ENCODE results near the gene MRGPRE.

Gene MRGPRE

DNA sequence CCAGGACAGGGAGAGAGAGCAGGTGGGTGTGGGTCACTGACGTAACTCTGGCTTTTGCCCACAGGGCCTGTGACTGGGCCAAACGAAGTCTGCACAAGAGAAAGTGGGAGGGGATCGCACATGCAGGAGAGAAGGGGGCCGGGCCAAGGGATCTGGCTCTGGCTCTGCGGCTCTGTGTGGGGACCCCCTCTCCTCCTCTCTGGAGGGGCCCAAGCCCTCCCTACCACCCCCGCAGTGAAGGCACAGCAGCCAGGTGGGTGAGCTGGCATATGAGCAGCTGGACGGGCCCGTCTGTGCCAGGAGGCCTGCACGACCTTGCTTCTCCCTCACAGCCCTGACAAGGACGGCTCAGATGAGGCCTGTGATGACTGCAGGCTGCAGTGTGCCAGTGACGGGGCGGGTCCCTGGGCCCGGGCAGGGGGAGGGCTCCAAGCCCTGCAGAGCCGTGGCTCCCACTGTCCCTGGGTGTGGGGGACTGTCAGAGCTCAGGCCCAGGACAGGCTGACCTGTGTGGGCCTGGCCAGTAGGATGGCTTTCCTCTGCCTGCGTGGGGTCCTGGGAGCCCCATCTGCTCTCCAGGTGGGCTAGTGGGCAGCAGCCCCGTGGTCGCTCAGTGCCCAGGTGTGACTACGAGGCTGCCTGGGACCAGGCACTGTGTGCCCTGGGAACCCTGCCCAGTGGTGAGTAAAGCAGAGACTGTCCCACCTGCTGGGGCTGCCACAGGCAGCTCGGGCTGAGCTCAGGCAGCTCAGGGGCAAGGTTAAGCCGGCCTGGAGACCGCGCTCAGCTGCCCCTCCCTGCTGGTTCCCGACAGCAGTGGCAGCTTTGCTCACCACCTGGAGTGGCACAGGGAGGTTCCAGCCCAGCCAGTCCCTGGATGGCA, 35.8 kb downstream of the MRGPRE start:
- no peak for DNase-seq

DNA sequence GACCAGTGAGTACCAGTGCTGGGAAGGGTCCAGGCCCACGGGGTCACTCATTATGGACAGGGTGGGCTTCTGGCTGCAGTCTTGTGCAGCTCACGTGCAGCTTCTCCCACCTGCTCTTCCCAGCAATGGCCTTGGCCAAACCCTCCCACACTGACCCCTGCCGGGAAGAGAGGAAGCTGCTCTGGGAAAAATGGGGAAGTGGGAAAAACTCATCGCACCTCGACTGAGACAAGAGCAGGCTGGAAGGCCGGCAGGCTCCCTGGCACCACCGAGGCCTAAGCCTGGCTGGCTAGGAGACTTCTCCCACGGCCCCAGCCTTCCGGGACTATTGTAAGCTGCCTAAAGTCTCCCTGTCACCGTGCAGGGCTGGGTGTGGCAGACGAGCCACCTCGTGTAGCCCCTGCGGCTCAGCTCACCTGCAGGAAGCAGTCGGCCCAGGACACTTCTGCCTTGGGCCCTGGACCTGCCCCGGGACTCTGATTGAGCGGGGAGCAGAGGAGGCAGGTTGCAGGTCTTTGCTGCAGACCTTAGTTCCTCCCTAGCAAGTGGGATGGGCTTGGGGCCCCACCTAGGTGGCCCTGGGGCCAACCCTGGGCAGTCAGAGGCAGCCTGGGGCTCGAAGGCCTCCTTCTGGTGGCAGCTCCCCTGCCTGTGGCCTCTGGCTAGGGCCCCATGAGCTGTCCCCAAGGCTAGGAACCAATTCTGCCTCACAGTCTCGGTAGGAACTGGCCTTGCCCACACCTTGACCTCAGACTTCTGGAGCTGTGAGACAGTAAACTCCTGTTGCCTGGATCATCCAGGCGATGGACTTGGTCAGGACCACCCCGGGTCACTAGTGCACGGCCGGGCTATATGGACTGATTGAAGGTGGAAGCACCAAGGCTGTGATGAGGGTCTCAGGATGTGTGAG, 36.7 kb downstream of the MRGPRE start:
- DNase-seq, result peak in 1 of 2 experiments; percentile 1

DNA sequence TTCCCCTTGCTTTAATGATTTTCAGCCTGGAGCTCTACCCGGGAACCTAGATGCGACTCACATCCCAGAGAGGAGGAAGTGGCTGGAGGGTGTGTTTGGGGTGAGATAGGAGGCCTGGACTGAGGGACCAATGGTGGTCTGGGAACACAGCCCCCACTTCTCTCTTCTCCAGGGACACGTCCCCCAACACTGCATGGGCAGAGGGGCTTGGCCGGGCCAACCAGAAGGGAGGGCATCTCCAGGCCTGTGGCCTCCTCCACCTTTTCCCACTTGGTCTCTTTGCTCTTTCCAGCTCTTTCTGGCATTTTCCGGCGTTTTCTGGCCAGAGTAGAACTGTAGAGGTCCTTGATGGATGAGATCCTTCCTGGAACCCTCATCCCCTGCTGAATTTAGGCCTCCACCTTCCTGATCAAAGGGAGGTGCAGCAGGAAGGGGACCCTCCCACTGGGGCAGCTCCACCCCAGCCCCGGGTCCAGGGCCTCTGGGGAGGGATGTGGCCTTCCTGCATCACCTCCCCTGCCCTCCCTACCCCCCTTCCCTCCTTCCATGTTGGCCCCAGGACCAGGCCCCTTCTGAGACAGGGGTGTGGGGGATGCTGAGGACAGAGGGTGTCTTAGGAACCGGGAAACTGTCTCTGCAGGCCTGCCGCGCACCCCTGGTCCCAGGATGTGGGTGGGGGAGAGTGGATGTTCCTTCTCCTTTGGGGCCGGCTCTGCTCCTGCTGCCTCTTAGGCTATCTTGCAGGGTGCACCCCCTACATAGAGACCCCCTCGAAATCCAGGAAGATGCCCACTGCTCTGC, 38.0 kb downstream of the MRGPRE start:
- no peak for DNase-seq

DNA sequence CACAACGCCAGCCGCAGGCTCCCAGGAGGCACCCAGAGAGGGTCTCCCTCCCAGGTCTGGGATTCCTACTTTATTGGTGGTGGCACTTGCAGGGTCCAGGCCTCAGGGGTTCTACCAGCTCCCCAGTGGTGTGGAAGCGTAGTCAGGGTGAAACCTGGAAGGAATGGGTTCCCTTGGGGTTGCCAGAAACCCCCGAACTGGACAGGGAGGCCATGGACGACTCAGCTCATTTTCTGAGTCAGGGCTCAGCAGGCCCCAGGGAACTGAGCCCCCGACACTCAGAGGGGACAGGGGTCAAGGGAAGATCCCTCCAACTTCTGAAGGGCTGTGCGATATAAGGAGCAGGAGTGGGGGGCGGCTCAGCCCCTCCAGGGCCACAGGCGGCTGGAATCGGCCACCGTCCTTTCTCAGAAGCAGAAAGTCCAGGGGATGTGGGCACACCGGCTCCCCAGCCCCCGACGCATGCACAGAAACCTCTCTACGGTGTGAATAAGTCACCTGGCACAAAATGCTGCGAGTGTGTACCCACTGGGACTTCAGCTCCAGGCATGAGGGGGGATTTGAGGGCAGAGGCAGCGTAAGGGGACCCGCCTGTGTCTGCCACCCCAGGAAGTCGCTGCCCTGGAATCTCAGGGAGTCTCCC, 38.7 kb downstream of the MRGPRE start:
- no peak for DNase-seq

DNA sequence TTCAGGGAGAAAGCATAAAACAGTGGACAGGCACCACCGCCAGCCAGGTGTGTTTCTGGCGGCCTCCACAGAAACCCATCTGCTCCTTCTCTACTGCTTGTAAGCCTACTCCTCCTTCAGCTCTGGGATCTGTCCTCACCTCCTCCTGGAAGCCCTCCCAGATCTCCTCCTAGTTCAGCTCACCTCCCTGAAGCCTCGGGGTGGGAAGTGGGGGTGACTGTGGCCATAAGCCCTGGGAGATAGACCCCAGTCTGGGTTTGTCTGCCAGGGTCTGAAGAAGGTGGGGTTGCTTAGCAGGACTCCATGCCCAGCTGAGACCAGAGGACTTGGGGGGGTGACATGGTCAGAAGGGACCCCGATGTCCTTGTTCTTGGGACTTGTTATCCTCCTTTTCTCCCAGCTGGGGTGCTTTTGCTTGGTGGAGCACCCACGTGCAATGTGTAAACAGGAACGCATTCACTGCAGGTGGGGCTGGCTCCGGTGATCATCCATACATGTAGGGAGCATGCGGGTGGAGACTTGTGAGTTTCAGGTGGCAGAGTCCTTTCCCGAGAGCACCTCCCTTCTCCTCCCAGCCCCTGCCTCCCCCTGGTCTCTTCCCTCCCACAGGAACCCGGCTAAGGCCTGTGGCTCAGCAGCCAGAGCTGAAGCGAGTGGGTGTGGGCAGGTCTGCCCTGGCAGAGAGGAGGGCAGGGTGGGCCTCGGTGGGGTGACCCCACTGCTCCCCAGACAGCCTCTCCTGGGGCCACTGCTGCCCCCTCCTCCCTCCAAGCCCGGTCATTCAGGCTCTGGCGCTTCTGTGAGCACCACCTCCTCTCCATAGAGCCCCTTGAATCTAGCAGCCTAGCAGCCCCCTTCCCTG, 39.5 kb downstream of the MRGPRE start:
- DNase-seq, result no peak

DNA sequence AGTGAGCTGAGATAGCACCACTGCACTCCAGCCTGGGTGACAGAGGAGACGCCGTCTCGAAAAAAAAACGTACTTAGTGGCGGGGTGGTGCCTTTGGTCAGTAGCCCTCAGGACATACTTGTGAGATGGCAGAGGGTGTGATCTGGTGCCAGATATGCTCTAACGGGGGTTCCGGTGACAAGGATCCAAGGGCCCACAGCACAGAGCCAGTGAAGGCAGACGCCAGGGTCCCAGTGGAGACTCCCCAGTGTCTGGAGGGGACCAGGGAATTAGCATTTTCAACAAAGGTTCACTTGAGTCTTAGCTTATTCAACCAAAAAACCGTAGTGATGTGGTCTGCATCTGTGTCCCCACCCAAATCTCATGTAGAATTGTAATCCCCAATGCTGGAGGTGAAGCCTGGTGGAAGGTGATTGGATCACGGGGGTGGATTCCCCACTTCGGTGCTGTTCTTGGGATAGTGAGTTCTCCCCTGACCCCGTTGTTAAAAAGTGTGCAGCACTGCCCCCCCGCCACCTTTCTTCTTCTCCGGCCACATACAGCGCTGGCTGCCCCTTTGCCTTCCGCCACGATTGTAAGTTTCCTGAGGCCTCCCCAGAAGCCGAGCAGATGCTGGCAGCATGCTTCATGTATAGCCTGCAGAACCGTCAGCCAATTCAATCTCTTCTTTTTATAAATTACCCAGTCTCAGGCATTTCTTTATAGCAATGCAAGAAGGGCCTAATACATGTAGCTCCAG, 40.5 kb downstream of the MRGPRE start:
- no peak for DNase-seq

DNA sequence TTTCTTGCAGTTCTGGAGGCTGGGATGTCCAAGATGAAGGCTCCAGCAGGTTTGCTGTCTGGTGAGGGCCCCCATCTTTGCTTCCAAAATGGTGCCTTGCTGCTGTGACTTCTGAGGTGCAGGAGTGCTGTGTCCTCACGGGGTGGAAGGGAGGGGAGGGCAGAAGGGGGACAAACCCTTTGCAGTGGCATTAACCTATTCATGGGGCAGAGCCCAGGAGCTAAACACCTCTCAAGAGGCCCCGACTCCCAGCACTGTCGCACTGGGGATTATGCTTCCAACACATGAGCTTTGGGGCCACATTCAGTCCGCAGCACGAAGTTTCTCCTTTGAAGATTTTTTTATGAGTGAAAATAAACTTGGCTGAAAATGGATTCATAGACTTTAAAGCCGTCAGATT, 41.6 kb downstream of the MRGPRE start:
- no peak for DNase-seq

DNA sequence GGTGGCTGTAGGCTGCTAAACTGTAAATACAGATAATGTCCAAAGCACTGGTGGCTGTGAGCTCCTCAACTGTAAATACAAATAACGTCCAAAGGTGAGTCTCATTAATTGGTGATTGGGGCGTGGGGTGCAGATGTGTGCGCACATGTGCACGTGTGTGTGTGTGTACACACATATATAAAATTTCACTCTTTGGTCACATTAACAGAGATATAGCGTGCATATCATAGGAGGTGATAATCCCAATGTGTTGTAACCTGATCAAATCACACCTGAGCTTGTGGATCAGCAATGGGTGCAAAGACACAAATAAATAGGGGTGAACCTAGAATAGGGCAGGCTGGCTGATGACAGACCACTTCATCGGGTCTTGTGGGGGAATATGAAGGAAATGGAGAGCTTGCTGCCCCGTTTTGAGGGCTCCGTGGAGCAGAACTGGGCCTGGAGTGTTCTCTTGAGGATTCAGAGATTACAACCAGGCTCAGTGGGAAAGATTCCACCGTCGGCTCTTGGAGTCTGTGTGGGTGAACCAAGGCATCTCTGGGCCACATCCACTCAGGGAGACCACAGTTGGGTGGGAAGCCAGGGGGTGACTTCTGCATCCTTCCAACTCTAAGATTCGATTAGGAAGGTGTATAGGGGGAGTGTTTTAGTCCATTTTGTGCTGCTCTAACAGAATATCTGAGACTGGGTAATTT, 42.2 kb downstream of the MRGPRE start:
- DNase-seq, result no peak

DNA sequence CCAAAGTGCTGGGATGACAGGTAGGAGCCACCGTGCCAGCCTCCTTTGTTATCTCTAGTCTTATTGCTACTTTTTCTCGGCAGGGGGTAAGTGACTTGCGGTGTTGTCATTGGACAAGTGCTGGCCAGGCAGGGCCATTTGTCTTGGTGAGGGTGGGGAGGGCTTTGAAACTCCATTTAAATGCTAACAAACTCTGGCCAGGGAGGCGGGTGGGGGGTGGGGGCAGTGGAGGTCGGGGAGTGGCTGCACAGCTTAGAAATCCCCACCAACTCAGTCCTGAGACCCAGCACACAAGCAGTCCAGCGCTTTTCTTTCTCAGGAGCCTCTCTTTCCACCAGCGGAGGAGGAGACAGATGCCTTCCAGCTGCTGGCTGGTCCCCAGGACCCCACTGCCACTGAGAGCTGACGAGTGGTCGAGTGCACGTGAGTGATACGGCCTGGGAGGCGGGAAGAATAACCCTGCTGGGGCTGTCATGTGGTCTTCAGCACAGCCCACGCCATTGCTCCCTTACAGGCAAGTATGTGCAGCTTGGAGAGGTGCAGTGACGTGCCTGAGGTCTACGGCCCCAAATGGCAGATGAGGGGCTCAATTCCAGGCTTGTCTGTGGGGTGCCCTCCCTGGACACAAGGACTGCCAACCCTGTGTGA, 42.9 kb downstream of the MRGPRE start:
- DNase-seq, result no peak

DNA sequence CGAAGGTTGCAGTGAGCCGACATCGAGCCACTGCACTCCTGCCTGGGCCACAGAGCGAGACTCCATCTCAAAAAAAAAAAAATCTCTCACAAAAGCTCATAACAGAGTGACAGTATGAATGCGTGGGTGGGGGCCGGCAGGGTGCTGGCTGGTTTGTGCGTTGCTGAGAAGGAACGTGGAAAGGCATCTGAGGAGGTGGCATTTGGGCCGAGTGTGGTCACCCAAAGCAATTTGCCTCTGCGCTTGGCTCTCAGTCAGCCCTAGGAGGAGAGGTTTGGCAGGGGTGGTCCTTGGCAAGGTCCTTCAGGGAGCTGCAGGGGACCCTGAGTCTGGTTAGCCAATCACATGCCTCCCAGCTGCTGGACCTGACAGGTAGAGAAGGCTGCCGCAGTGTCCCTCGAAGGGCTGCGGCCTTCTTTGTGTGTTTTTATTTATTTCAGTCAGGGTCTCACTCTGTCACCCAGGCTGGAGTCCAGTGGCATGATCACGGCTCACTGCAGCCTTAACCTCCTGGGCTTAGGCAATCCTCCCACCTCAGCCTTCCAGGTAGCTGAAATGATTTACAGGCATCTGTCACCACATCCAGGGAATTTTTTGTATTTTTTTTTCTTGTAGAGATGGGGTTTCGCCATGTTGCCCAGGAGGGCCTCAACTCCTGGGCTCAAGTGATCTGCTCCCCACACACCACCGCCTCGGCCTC, 43.6 kb downstream of the MRGPRE start:
- DNase-seq, result no peak

DNA sequence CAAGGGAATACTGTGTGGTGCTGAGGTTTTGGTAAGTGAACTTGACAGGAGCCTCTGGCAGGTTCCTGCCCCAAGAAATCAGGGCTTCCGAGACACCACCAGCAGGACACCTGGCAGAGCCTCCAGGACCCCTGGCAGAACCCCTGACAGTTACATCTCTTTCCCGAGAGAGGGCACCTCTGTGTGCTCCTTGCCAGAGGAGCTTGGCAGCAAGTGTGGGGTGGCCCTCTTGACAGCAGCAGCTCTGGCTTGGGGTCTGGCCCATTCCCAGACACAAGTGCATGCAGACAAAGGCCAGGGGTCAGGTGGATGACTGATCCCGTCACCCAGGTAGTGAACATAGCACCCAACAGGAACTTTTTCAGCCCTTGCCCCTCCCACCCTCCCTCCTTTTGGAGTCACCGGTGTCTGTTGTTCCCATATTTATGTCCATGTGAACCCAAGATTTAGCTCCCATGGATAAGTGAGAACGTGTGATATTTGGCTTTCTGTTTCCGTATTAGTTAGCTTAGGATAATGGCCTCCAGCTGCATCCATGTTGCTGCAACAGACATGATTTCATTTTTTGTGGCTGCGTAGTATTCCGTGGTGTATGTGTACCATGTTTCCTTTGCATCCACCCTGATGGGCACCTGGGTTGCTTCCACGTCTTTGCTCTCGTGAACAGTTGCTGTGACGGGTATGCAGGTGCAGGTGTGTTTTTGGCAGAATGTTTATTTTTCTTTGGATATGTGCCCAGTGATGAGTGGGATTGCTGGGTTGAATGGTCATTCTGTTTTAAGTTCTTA, 45.9 kb downstream of the MRGPRE start:
- no peak for DNase-seq

DNA sequence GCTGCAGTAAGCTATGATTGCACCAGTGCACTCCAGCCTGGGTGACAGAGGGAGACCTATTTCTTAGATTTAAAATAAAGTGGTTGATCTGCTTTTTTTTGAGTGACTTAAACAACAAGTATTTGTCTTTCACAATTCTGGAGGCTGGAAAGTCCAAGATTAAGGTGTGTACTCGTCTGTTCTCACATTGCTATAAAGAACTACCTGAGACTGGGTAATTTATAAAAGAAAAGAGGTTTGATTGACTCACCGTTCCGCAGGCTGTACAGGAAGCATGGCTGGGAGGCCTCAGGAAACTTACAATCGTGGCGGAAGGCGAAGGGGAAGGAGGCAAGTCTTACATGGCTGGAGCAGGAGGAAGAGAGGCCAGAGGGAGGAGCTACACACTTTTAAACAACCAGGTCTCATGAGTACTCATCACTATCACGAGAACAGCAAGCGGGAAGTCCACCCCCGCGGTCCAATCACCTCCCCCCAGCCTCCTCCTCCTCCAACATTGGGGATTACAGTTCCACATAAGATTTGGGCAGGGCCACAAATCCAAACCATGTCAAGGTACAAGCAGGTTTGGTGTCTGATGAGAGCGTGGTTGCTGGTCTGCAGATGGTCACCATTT, 47.4 kb downstream of the MRGPRE start:
- no peak for DNase-seq

DNA sequence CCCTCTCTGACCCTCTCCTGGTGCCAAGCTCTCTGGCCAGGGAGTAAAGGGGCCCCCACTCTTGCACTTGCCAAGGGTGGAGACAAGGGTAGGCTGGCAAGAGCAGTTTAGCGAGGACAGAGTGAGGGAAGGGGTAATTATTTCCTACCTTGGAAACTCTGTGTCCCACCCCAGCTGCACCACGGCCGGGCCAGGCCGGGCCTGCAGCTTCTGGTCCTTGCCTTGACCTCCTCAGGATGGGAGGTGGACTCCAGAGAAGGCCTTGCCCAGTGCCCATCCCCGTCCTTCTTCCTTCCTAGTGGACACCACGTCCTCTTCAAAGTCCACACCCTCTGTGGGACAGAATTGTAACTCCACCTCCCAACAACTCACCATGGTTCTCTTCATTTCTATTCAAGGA, 48.7 kb downstream of the MRGPRE start:
- DNase-seq, result no peak

DNA sequence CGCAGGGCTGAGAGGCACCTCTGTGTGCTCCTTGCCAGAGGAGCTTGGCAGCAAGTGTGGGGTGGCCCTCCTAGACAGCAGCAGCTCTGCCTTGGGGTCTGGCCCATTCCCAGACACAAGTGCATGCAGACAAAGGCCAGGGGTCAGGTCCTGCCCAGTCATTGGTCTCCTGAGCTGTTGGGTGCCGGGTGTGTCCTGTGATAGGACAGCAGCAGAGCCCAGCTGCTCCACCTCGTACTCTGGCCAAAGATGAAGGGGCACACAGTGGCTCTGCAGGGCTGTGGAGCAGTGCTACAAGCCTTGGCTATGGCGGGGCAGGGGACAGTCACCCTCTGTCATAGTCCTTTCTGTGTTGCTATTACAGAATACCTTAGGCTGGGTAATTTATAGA, 49.8 kb downstream of the MRGPRE start:
- DNase-seq, result no peak

DNA sequence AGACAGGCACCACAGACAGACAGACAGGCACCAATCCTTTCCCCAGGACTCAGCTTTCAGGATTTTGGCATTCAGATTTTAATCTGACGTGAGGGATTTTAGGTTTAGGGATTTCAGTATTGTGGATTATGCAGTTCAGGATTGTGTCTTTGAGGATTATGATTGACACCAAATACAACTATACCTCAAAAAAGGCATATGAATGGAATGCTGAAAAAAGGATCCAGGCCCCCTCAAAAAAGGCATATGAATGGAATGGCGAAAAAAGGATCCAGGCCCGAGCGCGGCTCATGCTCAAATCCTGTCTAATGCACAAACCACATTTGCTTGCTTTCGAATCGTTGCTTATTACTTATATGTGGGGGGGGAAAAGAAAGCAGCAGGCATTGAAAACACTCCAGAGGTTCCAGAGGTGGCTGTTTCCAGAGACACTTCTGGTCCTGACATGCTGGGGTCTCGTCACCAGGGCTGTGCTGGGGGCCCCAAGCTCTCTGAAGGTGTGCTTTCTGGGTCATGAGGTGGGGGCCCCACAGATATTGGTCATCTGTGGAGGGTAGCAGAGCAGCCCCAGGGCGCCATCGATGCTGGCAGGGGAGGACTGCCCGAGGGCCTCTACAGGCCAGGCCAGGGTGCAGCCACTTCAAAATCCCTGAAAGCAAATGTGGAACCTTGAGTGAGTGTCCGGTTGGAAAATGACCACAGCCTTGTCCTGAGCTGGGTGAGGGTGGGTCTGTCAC, 50.3 kb downstream of the MRGPRE start:
- no peak for DNase-seq

DNA sequence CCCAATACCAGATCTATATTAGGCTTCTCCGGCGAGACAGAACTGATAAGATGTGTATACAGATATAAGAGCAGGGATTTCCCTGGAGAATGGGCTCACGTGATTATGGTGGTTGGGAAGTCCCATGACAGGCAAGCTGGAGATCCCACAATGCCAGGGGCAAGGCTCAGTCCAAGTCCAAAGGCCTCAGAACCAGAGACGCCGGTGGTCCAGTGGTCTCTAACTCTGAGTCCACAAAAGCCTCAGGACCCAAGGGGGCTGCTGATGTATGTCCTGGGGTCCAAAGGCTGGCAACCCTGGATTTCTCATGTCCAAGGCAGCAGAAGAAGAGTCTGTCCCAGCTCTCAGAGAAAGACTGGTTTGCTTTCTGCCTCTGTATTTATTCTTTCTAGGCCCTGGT, 51.3 kb downstream of the MRGPRE start:
- no peak for DNase-seq

DNA sequence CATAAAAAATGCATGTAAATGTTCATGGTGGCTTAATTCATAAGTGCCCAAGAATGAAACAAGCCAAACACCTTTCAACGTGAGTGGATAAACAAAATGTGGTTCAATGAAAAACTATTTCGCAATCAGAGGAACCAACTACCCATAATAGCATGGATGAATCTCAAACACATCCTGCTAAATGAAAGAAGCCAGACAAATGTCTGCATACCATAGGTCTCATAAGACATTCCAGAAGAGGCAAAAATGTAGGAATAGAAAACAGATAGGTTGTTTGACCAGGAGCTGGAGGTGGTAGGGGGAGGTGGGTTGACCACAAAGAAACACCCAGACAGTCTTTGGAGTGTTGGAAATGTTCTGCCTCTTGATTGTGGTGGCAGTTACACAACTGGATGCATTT, 53.9 kb downstream of the MRGPRE start:
- DNase-seq, result no peak
